GM12878 (cell line): ENCODE data around the gene CISD2. TPM values are rescaled to one million over a fixed set of nuclear protein-coding genes. Genes with fewer than 3 reads are reported as not detected.
A peak's percentile ranks its signal among the peaks of the same experiment; 100 is the strongest.

Experiments used
- ATAC-seq: fragments of 200-7000 bp; cut with Tn5 transposase; 3 replicates; pipeline ENCODE4 v1.9.1; 2020; ENCODE audit warnings: mild to moderate bottlenecking, moderate library complexity
- Bru-seq: library from RNA; stranded (reverse); fragments of 400-500 nt; gene quantifications from one replicate; lab custom pipeline; 2021; lab: Mats Ljungman, UMichigan
- BruChase-seq, 2 experiments: library from RNA; stranded (reverse); fragments of 400-500 nt; gene quantifications; one replicate each; lab custom pipeline; 2021; lab: Mats Ljungman, UMichigan
- BruUV-seq: library from RNA; stranded (reverse); fragments of 400-500 nt; replicated peaks from 2 replicates; lab custom pipeline; 2021; lab: Mats Ljungman, UMichigan
- CTCF ChIA-PET: fragments of 300-600 bp; sonication (Branson Sonifier 250); formaldehyde crosslinking; extraction: SDS; loops from one replicate; lab custom pipeline; 2021; ENCODE audit warnings: inconsistent platforms; lab: Yijun Ruan, JAX
- POLR2A ChIA-PET: fragments of 350-600 bp; formaldehyde crosslinking; extraction: SDS; loops from one replicate; lab custom pipeline; 2021; ENCODE audit warnings: inconsistent platforms; lab: Charles Lee
- RAD21 ChIA-PET: fragments of 300-600 bp; sonication (Branson Sonifier 250); formaldehyde crosslinking; loops from one replicate; lab custom pipeline; 2023; ENCODE audit warnings: antibody characterized with exemption; ENCODE audit not compliant: unreplicated experiment; lab: Charles Lee
- SMC1A ChIA-PET: fragments of 300-600 bp; sonication (Branson Sonifier 250); formaldehyde crosslinking; loops from one replicate; lab custom pipeline; 2023; ENCODE audit not compliant: unreplicated experiment, uncharacterized antibody; lab: Charles Lee
- DNase-seq: peaks from one replicate; pipeline ENCODE4 v3.0.0-alpha.2; 2011; ENCODE audit warnings: low read depth, low spot score
- FAIRE-seq: peaks from 3 replicates; lab custom pipeline; 2011; peaks lifted over from hg19 to GRCh38; lab: Jason Lieb, UNC
- H2AFZ ChIP-seq: 2 replicates; pipeline ENCODE4 v1.6.0; 2011; ENCODE audit warnings: low read depth, low read length, control low read depth; ENCODE audit not compliant: control insufficient read depth
- H3K27ac ChIP-seq: 2 replicates; pipeline ENCODE4 v1.5.1; 2011; ENCODE audit warnings: control low read depth; ENCODE audit not compliant: control insufficient read depth, insufficient read depth
- H3K27me3 ChIP-seq, 2 experiments: replicated peaks in 1 of 2; 2 replicates each; pipeline versions ENCODE4 v1.6.0 to v1.6.1; 2011; ENCODE audit warnings: low read length in 1 of 2; ENCODE audit not compliant: control insufficient read depth in 2 of 2, insufficient read depth in 2 of 2
- H3K36me3 ChIP-seq, 2 experiments: 2 replicates each; pipeline ENCODE4 v1.5.1; 2011; ENCODE audit warnings: low read length in 1 of 2; ENCODE audit not compliant: control insufficient read depth in 2 of 2, insufficient read depth in 2 of 2
- H3K4me1 ChIP-seq: 2 replicates; pipeline ENCODE4 v1.6.1; 2011; ENCODE audit warnings: mild to moderate bottlenecking, low read length, moderate library complexity, mixed read lengths; ENCODE audit not compliant: control insufficient read depth, insufficient read depth
- H3K4me2 ChIP-seq: 2 replicates; pipeline ENCODE4 v1.6.0; 2011; ENCODE audit warnings: control low read depth; ENCODE audit not compliant: control insufficient read depth, insufficient read depth
- H3K4me3 ChIP-seq: fragments of 200-600 bp; sonication (generic); 2 replicates; pipeline ENCODE4 v1.5.1; 2016
- H3K79me2 ChIP-seq: 2 replicates; pipeline ENCODE4 v1.6.0; 2011; ENCODE audit warnings: low read length; ENCODE audit not compliant: control insufficient read depth, insufficient read depth
- H3K9ac ChIP-seq: 2 replicates; pipeline ENCODE4 v1.8.0; 2011; ENCODE audit warnings: low read length, control low read depth, mixed read lengths; ENCODE audit not compliant: control insufficient read depth, insufficient read depth
- H3K9me3 ChIP-seq: replicated peaks from 3 replicates; pipeline ENCODE4 v1.5.1; 2011; ENCODE audit warnings: mild to moderate bottlenecking, low read length; ENCODE audit not compliant: control insufficient read depth, insufficient read depth
- H4K20me1 ChIP-seq: 2 replicates; pipeline ENCODE4 v1.6.0; 2011; ENCODE audit not compliant: control insufficient read depth, insufficient read depth
- BHLHE40 ChIP-seq, 2 experiments: fragments of 450-650 bp in 1 of 2; IDR thresholded peaks; 2 replicates each; pipeline ENCODE4 v1.6.1; 2011 to 2017; ENCODE audit warnings: low read depth in 2 of 2, borderline replicate concordance in 1 of 2, improper control_type of control experiment in 1 of 2, low read length in 1 of 2, mild to moderate bottlenecking in 1 of 2
- CBX5 ChIP-seq: sonication (generic); IDR thresholded peaks from 2 replicates; pipeline ENCODE4 v1.6.1; 2016; ENCODE audit warnings: low read depth, moderate library complexity, mild to moderate bottlenecking, inconsistent platforms
- CREM ChIP-seq: IDR thresholded peaks from 2 replicates; pipeline ENCODE4 v1.6.1; 2014; ENCODE audit warnings: antibody characterized with exemption, low read depth
- DPF2 ChIP-seq: fragments of 450-650 bp; IDR thresholded peaks from 2 replicates; pipeline ENCODE4 v1.6.1; 2017; ENCODE audit warnings: mild to moderate bottlenecking
- ETV6 ChIP-seq, 2 experiments: fragments of 450-650 bp in 1 of 2; IDR thresholded peaks in 1 of 2; conservative IDR thresholded peaks in 1 of 2; 2 replicates each; pipeline ENCODE4 v1.6.1; 2014; ENCODE audit warnings: antibody characterized with exemption in 1 of 2, borderline replicate concordance in 1 of 2, low read depth in 1 of 2, mild to moderate bottlenecking in 1 of 2, moderate library complexity in 1 of 2
- JUND ChIP-seq: IDR thresholded peaks from 2 replicates; pipeline ENCODE4 v1.6.1; 2012; ENCODE audit warnings: low read depth, mild to moderate bottlenecking, low read length, improper control_type of control experiment, moderate library complexity
- LARP7 ChIP-seq: fragments of 450-650 bp; IDR thresholded peaks from 2 replicates; pipeline ENCODE4 v1.6.1; 2017; ENCODE audit warnings: mild to moderate bottlenecking
- MXI1 ChIP-seq: fragments of 150-350 bp; IDR thresholded peaks from 2 replicates; pipeline ENCODE4 v1.6.1; 2011; ENCODE audit warnings: low read depth, mild to moderate bottlenecking, inconsistent platforms, low read length, improper control_type of control experiment
- NFIC ChIP-seq: IDR thresholded peaks from 2 replicates; pipeline ENCODE4 v1.6.1; 2012; ENCODE audit warnings: low read depth, mild to moderate bottlenecking, inconsistent platforms, low read length, moderate library complexity
- NFYA ChIP-seq: IDR thresholded peaks from 2 replicates; pipeline ENCODE4 v1.6.1; 2011; ENCODE audit warnings: low read depth, mild to moderate bottlenecking, low read length, improper control_type of control experiment, borderline replicate concordance
- POLR2AphosphoS2 ChIP-seq: IDR thresholded peaks from 2 replicates; pipeline ENCODE4 v1.6.1; 2011; ENCODE audit warnings: low read depth, mild to moderate bottlenecking, low read length, improper control_type of control experiment, moderate library complexity
- SREBF2 ChIP-seq: IDR thresholded peaks from 2 replicates; pipeline ENCODE4 v1.6.1; 2012; ENCODE audit warnings: mild to moderate bottlenecking, low read length
- YBX1 ChIP-seq: fragments of 450-650 bp; IDR thresholded peaks from 2 replicates; pipeline ENCODE4 v1.6.1; 2016; ENCODE audit warnings: antibody characterized with exemption
- ZBTB11 ChIP-seq: fragments of 450-650 bp; formaldehyde crosslinking; IDR thresholded peaks from 2 replicates; pipeline ENCODE4 v1.5.0; 2022; ENCODE audit warnings: mild to moderate bottlenecking, missing genetic modification characterization
- WGBS: methylation state at CpG from one replicate; pipeline ENCODE4 v1.1.6; 2016; ENCODE audit warnings: low lambda C conversion rate; ENCODE audit not compliant: insufficient replicate concordance, insufficient coverage; ENCODE audit errors: missing lambda C conversion rate; 5-methylcytosine and 5-hydroxymethylcytosine counted together
- in situ Hi-C: fragments of 300-500 bp; cut with MboI; formaldehyde crosslinking; loops from 9 replicates; pipeline ENCODE4 v1.14.3; 2018; ENCODE audit warnings: mixed read lengths
- intact Hi-C: fragments of 100-400 bp; cut with micrococcal nuclease; formaldehyde crosslinking; loops from one replicate; pipeline ENCODE4 v1.14.2; 2022; ENCODE audit not compliant: unreplicated experiment
- long read RNA-seq, 2 experiments: library from polyadenylated mRNA; unstranded; transcript quantifications; one replicate each; pipeline ENCODE4 v2.0.0, GENCODE V29; 2019 to 2020
- polyA minus RNA-seq, 3 experiments: library from RNA; depleted of rRNA, polyadenylated mRNA; stranded (reverse); fragments of >200 nt; gene quantifications; 2 replicates each; pipeline ENCODE4 v1.2.3, GENCODE V29; 2011
- polyA plus RNA-seq, 11 experiments: library from polyadenylated mRNA; depleted of rRNA in 4 of 11; unstranded in 6 of 11; stranded (reverse) in 5 of 11; fragments of >200 nt; fragmentation: Nextera tagmentation in 4 of 11; fragmentation: Illumina TruSeq in 1 of 11; extraction: Ambion mirVana in 4 of 11; extraction: Trizol in 1 of 11; gene quantifications; 1 replicate in 1 of 11; 2 replicates in 10 of 11; pipeline versions ENCODE4 v1.2.1 to v1.2.3, GENCODE V29; 2011 to 2016; ENCODE audit warnings: inconsistent platforms in 2 of 11, missing spikeins in 2 of 11, low read depth in 1 of 11
- total RNA-seq, 4 experiments: library from RNA; depleted of rRNA in 3 of 4; stranded (reverse); fragments of >200 nt in 3 of 4; fragmentation: Illumina TruSeq in 1 of 4; extraction: Trizol in 1 of 4; gene quantifications; 2 replicates each; pipeline versions ENCODE4 v1.2.1 to v1.2.3, GENCODE V29; 2013 to 2021

Gene CISD2, protein sequence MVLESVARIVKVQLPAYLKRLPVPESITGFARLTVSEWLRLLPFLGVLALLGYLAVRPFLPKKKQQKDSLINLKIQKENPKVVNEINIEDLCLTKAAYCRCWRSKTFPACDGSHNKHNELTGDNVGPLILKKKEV
- total RNA-seq (2013; cell fraction: nucleolus; rRNA removed) = 8.6 and 10.1 TPM in 2 replicates
- total RNA-seq (2014; rRNA removed) (33.4 and 39.6 TPM in 2 replicates), total RNA-seq (2014; rRNA removed; fragmentation: Illumina TruSeq; extraction: Trizol) (34.0 and 35.4 TPM in 2 replicates), total RNA-seq (2021) (29.1 and 31.7 TPM in 2 replicates), polyA plus RNA-seq (2011; rRNA removed) (42.4 and 75.5 TPM in 2 replicates), polyA plus RNA-seq (2014; fragmentation: Illumina TruSeq; extraction: Trizol) (31.4 and 36.2 TPM in 2 replicates), polyA plus RNA-seq (2014; fragmentation: Nextera tagmentation; extraction: Ambion mirVana) (10 to 100 TPM; 52.3 to 55.9 TPM), polyA plus RNA-seq (2014; rRNA removed) (28.6 and 29.5 TPM in 2 replicates), polyA plus RNA-seq (2016; fragmentation: Nextera tagmentation; extraction: Ambion mirVana) (100 to 1,000 TPM; 128 to 132 TPM), polyA minus RNA-seq (2011; rRNA and poly(A)+ RNA removed) (12.0 and 13.4 TPM in 2 replicates), Bru-seq, nascent RNA (percentile 79 among the genes with signal in this experiment), BruChase-seq, experiment 1, labeled RNA remaining after a 6-hour chase (percentile 66 among the genes with signal in this experiment), BruChase-seq, experiment 2, labeled RNA remaining after a 2-hour chase (percentile 68 among the genes with signal in this experiment)
- polyA plus RNA-seq (2011; ENCODE audit: low read depth) = 11.5 TPM
- 15.0 and 23.2 TPM in 2 replicates for polyA plus RNA-seq (2011; cell fraction: cytosol; rRNA removed)
- 10.7 and 11.9 TPM in 2 replicates for polyA plus RNA-seq (2011; cell fraction: nucleus; rRNA removed)
- polyA plus RNA-seq (2012) = 29.2 and 31.4 TPM in 2 replicates
- polyA minus RNA-seq (2011; cell fraction: cytosol; rRNA and poly(A)+ RNA removed) = 5.3 and 11.3 TPM in 2 replicates
- polyA minus RNA-seq (2011; cell fraction: nucleus; rRNA and poly(A)+ RNA removed) = 3.0 and 4.2 TPM in 2 replicates
- long read RNA-seq, experiment 1, full-length matches to known transcripts = 55 of 56 reads
- long read RNA-seq, experiment 1, partial matches to known transcripts = 0 of 56 reads
- long read RNA-seq, experiment 1, other reads (novel, unspliced or antisense) = 1 of 56 reads
- long read RNA-seq, experiment 2, full-length matches to known transcripts = 268 of 280 reads
- long read RNA-seq, experiment 2, partial matches to known transcripts = 0 of 280 reads
- long read RNA-seq, experiment 2, other reads (novel, unspliced or antisense) = 12 of 280 reads

DNA sequence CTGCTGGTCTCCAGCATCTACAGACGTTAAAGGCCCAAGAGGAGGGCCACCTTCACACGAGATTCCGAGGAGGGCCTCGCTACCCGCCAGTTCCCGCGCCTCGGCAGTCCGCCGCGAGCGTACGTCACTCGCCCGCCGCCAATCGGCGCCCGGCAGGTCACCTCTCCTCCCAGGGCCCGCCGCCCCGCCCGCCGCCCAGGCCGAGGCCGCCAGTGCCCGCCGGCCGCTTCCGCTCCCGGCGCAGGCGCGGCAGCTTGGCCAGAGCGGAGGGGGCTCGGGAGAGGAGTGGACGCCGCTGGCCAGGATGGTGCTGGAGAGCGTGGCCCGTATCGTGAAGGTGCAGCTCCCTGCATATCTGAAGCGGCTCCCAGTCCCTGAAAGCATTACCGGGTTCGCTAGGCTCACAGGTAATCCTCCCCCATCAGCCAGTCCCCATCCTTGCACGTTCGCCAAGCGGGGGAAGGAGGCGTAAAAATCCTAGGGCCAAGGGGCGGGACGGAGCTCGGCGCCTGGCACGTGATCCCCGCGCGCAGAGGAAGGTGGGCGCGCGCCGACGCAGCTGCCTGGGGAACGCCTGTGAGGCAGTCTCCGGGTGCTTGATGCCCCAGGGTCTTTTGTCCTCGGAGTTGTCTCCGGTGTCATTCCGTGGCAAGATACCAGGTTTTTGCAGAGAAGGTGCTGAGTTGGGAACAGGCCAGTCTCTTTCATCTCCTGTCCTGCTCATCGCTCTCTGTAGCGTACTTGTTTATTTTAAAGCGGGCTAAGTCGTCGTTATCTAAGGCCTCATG lies at the start of gene CISD2:
Gene CISD2, plus strand, starts transcription at position 212 of the 788 bp plus-strand sequence. Its CDS starts 93 bp downstream, at position 305.
- peaks cover 5% of the 10 kb centered on the region; the same call in 1 of the 2 replicates for H3K4me1 ChIP-seq
- peak in 1 of 2 experiments; percentile 56; a peak in 1 of 4 replicates for TF ChIP-seq ETV6 (conservative IDR thresholded peaks at IDR 0.05 in 1 of 2, IDR thresholded peaks at IDR 0.05 in 1 of 2; ENCODE audit: borderline replicate concordance in 1 of 2, low read depth in 1 of 2)
- peak; percentile 71 for TF ChIP-seq MXI1
- TF ChIP-seq BHLHE40 (IDR thresholded peaks at IDR 0.05; ENCODE audit: borderline replicate concordance in 1 of 2, low read depth in 2 of 2, low read length in 1 of 2) = peak; percentile 98 to 99
- TF ChIP-seq NFYA = no peak
- TF ChIP-seq DPF2 = peak; percentile 90
- no peak for TF ChIP-seq SREBF2
- TF ChIP-seq YBX1 = no peak
- no peak for TF ChIP-seq ZBTB11 (CRISPR knock-in tag)
- TF ChIP-seq POLR2AphosphoS2 = peak; percentile 89
- no peak for TF ChIP-seq JUND
- TF ChIP-seq CREM = peak; percentile 73
- TF ChIP-seq CBX5 = no peak
- TF ChIP-seq NFIC = no peak
- peak; percentile 90 for TF ChIP-seq LARP7

More for the DNA sequence above, at the start of gene CISD2:
- in situ Hi-C loops (no loop called here), intact Hi-C loops (loop anchor here (1.0 to 5.0 kb wide), 5 partner anchors 41 to 368 kb away; partner anchors contain the start of genes MANBA and NFKB1)
- Histone ChIP-seq H3K79me2 (peaks cover 82% of the 10 kb centered on the region), H3K9me3 (no peaks in the 10 kb centered on the region; the same call in 1 of the 3 replicates), H4K20me1 (no peaks in the 10 kb centered on the region), H3K4me2 (peak within 1 kb of the TSS; percentile 94), H2AFZ (peak within 1 kb of the TSS; percentile 96), H3K27me3 (no peaks in the 10 kb centered on the region), H3K27ac (peak within 1 kb of the TSS; percentile 98), H3K36me3 (no peaks in the 10 kb centered on the region), H3K4me3 (peak within 1 kb of the TSS; percentile 86), H3K9ac (peak within 1 kb of the TSS; percentile 97)
- DNase-seq = peak; percentile 80
- RAD21 ChIA-PET = interaction anchor here (1.0 to 7.4 kb wide), 8 partner anchors 15 to 206 kb away, joined by 3 to 139 read pairs (median 4); partner anchors contain the start of genes MANBA and UBE2D3
- FAIRE-seq = peak; percentile 65
- POLR2A ChIA-PET = interaction anchor here (0.9 to 5.4 kb wide), 6 partner anchors 13 to 366 kb away, joined by 3 to 164 read pairs (median 6); partner anchors contain the start of genes MANBA and UBE2D3
- ATAC-seq = peak; percentile 87
- CTCF ChIA-PET = interaction anchor here (1.0 to 4.7 kb wide), 3 partner anchors 41 to 139 kb away, joined by 4 to 30 read pairs (median 4); partner anchors contain the start of gene UBE2D3
- 1% methylated on average over 55 of the region's 71 CpGs for WGBS
- no TSS peak for BruUV-seq
- SMC1A ChIA-PET = interaction anchor here (0.9 to 5.4 kb wide), 7 partner anchors 17 to 335 kb away, joined by 3 to 91 read pairs (median 5); partner anchors contain the start of genes MANBA and UBE2D3
